HCT116 (cell line): ENCODE measurements around the gene NRCAM. TPM values are rescaled to one million over a fixed set of nuclear protein-coding genes. Genes with fewer than 3 reads are reported as not detected.

Experiments used
- ATAC-seq: fragments of 200-7000 bp; cut with Tn5 transposase; 2 replicates; pipeline ENCODE4 v1.9.1; 2020; ENCODE audit warnings: mild to moderate bottlenecking, moderate library complexity
- BruUV-seq: library from RNA; stranded (reverse); fragments of 400-500 nt; replicated peaks from 2 replicates; lab custom pipeline; 2021; lab: Mats Ljungman, UMichigan
- CTCF ChIA-PET: fragments of 300-600 bp; sonication (Branson Sonifier 250); formaldehyde crosslinking; loops from one replicate; lab custom pipeline; 2021; ENCODE audit warnings: antibody characterized with exemption; lab: Charles Lee
- POLR2A ChIA-PET: fragments of 300-600, 350-600 bp; sonication (Branson Sonifier 250); formaldehyde crosslinking; loops from one replicate; lab custom pipeline; 2021; ENCODE audit warnings: antibody characterized with exemption; lab: Charles Lee
- RAD21 ChIA-PET, 2 experiments: fragments of 300-600 bp; sonication (Branson Sonifier 250); formaldehyde crosslinking; loops; one replicate each; lab custom pipeline; 2023; ENCODE audit warnings: low total read pairs in 2 of 2; ENCODE audit not compliant: uncharacterized antibody in 2 of 2, unreplicated experiment in 2 of 2, low non-redundant PET in 1 of 2; lab: Charles Lee
- DNase-seq: peaks from one replicate; pipeline ENCODE4 v3.0.0-alpha.2; 2010; ENCODE audit warnings: low read depth, low spot score
- H2AFZ ChIP-seq: fragments of 200-600 bp; shearing (Covaris generic), sonication (generic); 2 replicates; pipeline ENCODE4 v1.6.1; 2017; ENCODE audit warnings: low read depth, mixed run types, mixed read lengths, antibody characterized with exemption, low read length; ENCODE audit not compliant: poor library complexity, severe bottlenecking
- H3K27ac ChIP-seq: 2 replicates; pipeline ENCODE4 v1.5.1; 2012; ENCODE audit warnings: low read depth, low read length
- H3K27me3 ChIP-seq: fragments of 200-600 bp; sonication (generic); 2 replicates; pipeline ENCODE4 v1.6.1; 2016; ENCODE audit warnings: mixed run types, low read length, mixed read lengths; ENCODE audit not compliant: insufficient read depth
- H3K36me3 ChIP-seq, 2 experiments: fragments of 200-500 bp in 1 of 2; fragments of 200-600 bp in 1 of 2; sonication (Bioruptor generic) in 1 of 2; sonication (generic) in 1 of 2; 2 replicates each; pipeline versions ENCODE4 v1.5.1 to v1.6.1; 2014 to 2016; ENCODE audit warnings: low read length in 2 of 2, inconsistent platforms in 1 of 2, mixed read lengths in 1 of 2, mixed run types in 1 of 2; ENCODE audit not compliant: insufficient read depth in 2 of 2, control insufficient read depth in 1 of 2
- H3K4me1 ChIP-seq, 2 experiments: fragments of 200-600 bp in 1 of 2; sonication (generic) in 1 of 2; 2 replicates each; pipeline versions ENCODE4 v1.5.1 to v1.6.1; 2012 to 2017; ENCODE audit warnings: low read length in 2 of 2, inconsistent platforms in 1 of 2, mild to moderate bottlenecking in 1 of 2, mixed read lengths in 1 of 2, mixed run types in 1 of 2, moderate library complexity in 1 of 2; ENCODE audit not compliant: insufficient read depth in 2 of 2, control insufficient read depth in 1 of 2
- H3K4me2 ChIP-seq: fragments of 200-600 bp; sonication (generic); 2 replicates; pipeline ENCODE4 v1.6.1; 2017; ENCODE audit warnings: mixed run types, low read length, mixed read lengths
- H3K4me3 ChIP-seq, 2 experiments: fragments of 200-600 bp in 1 of 2; sonication (generic) in 1 of 2; replicated peaks in 1 of 2; 2 replicates each; pipeline ENCODE4 v1.5.1; 2011 to 2016; ENCODE audit warnings: low read length in 2 of 2, control low read depth in 1 of 2, low read depth in 1 of 2, mild to moderate bottlenecking in 1 of 2, mixed read lengths in 1 of 2, mixed run types in 1 of 2
- H3K79me2 ChIP-seq: fragments of 200-600 bp; sonication (generic); 2 replicates; pipeline ENCODE4 v1.6.1; 2017; ENCODE audit warnings: mild to moderate bottlenecking, mixed run types, low read length, moderate library complexity, mixed read lengths; ENCODE audit not compliant: insufficient read depth
- H3K9ac ChIP-seq: fragments of 200-600 bp; sonication (generic); 2 replicates; pipeline ENCODE4 v1.6.1; 2016; ENCODE audit warnings: low read length, mixed read lengths
- H3K9me2 ChIP-seq: fragments of 200-600 bp; sonication (generic), shearing (Covaris generic); 2 replicates; pipeline ENCODE4 v1.6.1; 2017; ENCODE audit warnings: mixed run types, mild to moderate bottlenecking, moderate library complexity; ENCODE audit not compliant: insufficient read depth
- H3K9me3 ChIP-seq, 2 experiments: fragments of 200-500 bp in 1 of 2; fragments of 200-600 bp in 1 of 2; sonication (Bioruptor generic) in 1 of 2; sonication (generic) in 1 of 2; 2 replicates each; pipeline ENCODE4 v1.6.1; 2014 to 2017; ENCODE audit warnings: low read length in 2 of 2, mixed read lengths in 2 of 2, inconsistent platforms in 1 of 2, low read depth in 1 of 2, mild to moderate bottlenecking in 1 of 2, mixed run types in 1 of 2, moderate library complexity in 1 of 2; ENCODE audit not compliant: control insufficient read depth in 1 of 2, insufficient read depth in 1 of 2
- H4K20me1 ChIP-seq: fragments of 200-600 bp; sonication (generic), shearing (Covaris generic); 2 replicates; pipeline ENCODE4 v1.6.1; 2017; ENCODE audit warnings: mixed run types, mild to moderate bottlenecking, moderate library complexity; ENCODE audit not compliant: insufficient read depth
- ATF3 ChIP-seq: IDR thresholded peaks from 2 replicates; pipeline ENCODE4 v1.6.1; 2012
- CBX3 ChIP-seq: IDR thresholded peaks from 2 replicates; pipeline ENCODE4 v1.6.1; 2012; ENCODE audit warnings: low read depth
- CEBPB ChIP-seq: IDR thresholded peaks from 2 replicates; pipeline ENCODE4 v1.6.1; 2012; ENCODE audit warnings: low read depth
- EZH2 ChIP-seq: fragments of 200-600 bp; sonication (generic); IDR thresholded peaks from 2 replicates; pipeline ENCODE4 v1.6.1; 2017; ENCODE audit warnings: antibody characterized with exemption, mixed run types
- FOSL1 ChIP-seq: IDR thresholded peaks from 2 replicates; pipeline ENCODE4 v1.6.1; 2012; ENCODE audit warnings: low read depth
- POLR2A ChIP-seq: IDR thresholded peaks from 2 replicates; pipeline ENCODE4 v1.7.0; 2011; ENCODE audit warnings: borderline replicate concordance; ENCODE audit not compliant: insufficient read depth, insufficient read length; ENCODE audit errors: extremely low read depth
- RAD21 ChIP-seq: IDR thresholded peaks from 2 replicates; pipeline ENCODE4 v1.6.1; 2012; ENCODE audit warnings: low read depth, mild to moderate bottlenecking
- SIN3A ChIP-seq: IDR thresholded peaks from 2 replicates; pipeline ENCODE4 v1.6.1; 2012; ENCODE audit warnings: low read depth
- YY1 ChIP-seq: IDR thresholded peaks from 2 replicates; pipeline ENCODE4 v1.6.1; 2011; ENCODE audit warnings: low read length, low read depth, moderate library complexity, mild to moderate bottlenecking; ENCODE audit not compliant: insufficient replicate concordance; ENCODE audit errors: extremely low read depth
- intact Hi-C: fragments of 100-400 bp; cut with micrococcal nuclease; formaldehyde crosslinking; loops from 2 replicates; pipeline ENCODE4 v1.10.0; 2022
- total RNA-seq: library from RNA; stranded (reverse); gene quantifications from one replicate; pipeline ENCODE4 v1.2.1, GENCODE V29; 2021; ENCODE audit not compliant: unreplicated experiment
- TF ChIP-seq, protein P1 (sequence below): IDR thresholded peaks from 2 replicates; pipeline ENCODE4 v1.6.1; 2011; ENCODE audit warnings: mild to moderate bottlenecking, low read length, moderate library complexity; ENCODE audit not compliant: insufficient replicate concordance; ENCODE audit errors: extremely low read depth
- TF ChIP-seq, protein P2 (sequence below): IDR thresholded peaks from 2 replicates; pipeline ENCODE4 v1.6.1; 2012; ENCODE audit warnings: low read depth

NRCAM gene
- total RNA-seq, 1 experiment from 2014 or later = 0.15 TPM

GRCh38 chr7:108294595-108294994 is 161.6 kb downstream of the NRCAM start (continued):
- TF ChIP-seq, protein P1, sequence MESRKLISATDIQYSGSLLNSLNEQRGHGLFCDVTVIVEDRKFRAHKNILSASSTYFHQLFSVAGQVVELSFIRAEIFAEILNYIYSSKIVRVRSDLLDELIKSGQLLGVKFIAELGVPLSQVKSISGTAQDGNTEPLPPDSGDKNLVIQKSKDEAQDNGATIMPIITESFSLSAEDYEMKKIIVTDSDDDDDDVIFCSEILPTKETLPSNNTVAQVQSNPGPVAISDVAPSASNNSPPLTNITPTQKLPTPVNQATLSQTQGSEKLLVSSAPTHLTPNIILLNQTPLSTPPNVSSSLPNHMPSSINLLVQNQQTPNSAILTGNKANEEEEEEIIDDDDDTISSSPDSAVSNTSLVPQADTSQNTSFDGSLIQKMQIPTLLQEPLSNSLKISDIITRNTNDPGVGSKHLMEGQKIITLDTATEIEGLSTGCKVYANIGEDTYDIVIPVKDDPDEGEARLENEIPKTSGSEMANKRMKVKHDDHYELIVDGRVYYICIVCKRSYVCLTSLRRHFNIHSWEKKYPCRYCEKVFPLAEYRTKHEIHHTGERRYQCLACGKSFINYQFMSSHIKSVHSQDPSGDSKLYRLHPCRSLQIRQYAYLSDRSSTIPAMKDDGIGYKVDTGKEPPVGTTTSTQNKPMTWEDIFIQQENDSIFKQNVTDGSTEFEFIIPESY = no peak
- TF ChIP-seq, protein P2, sequence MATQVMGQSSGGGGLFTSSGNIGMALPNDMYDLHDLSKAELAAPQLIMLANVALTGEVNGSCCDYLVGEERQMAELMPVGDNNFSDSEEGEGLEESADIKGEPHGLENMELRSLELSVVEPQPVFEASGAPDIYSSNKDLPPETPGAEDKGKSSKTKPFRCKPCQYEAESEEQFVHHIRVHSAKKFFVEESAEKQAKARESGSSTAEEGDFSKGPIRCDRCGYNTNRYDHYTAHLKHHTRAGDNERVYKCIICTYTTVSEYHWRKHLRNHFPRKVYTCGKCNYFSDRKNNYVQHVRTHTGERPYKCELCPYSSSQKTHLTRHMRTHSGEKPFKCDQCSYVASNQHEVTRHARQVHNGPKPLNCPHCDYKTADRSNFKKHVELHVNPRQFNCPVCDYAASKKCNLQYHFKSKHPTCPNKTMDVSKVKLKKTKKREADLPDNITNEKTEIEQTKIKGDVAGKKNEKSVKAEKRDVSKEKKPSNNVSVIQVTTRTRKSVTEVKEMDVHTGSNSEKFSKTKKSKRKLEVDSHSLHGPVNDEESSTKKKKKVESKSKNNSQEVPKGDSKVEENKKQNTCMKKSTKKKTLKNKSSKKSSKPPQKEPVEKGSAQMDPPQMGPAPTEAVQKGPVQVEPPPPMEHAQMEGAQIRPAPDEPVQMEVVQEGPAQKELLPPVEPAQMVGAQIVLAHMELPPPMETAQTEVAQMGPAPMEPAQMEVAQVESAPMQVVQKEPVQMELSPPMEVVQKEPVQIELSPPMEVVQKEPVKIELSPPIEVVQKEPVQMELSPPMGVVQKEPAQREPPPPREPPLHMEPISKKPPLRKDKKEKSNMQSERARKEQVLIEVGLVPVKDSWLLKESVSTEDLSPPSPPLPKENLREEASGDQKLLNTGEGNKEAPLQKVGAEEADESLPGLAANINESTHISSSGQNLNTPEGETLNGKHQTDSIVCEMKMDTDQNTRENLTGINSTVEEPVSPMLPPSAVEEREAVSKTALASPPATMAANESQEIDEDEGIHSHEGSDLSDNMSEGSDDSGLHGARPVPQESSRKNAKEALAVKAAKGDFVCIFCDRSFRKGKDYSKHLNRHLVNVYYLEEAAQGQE = no peak
- TF ChIP-seq POLR2A = no peak
- TF ChIP-seq YY1 = no peak
- TF ChIP-seq CEBPB = no peak
- TF ChIP-seq RAD21 = no peak

GRCh38 chr7:108293149-108293612 is 163.1 kb downstream of the NRCAM start:
- no peaks in the 10 kb centered on the region for H3K36me3 ChIP-seq
- H3K4me2 ChIP-seq = no peak overlapping the region
- H3K27me3 ChIP-seq = peaks cover 6% of the 10 kb centered on the region; the same call in 1 of the 2 replicates
- no peaks in the 10 kb centered on the region for H3K9me3 ChIP-seq
- CTCF ChIA-PET = no interaction called here
- no peak for DNase-seq
- H3K9me2 ChIP-seq = no peaks in the 10 kb centered on the region
- TF ChIP-seq CBX3 = no peak
- TF ChIP-seq EZH2 = no peak
- TF ChIP-seq FOSL1 = no peak
- no peak for TF ChIP-seq YY1
- TF ChIP-seq SIN3A = no peak
- TF ChIP-seq ATF3 = no peak
- TF ChIP-seq, all 23 proteins: peak for 0
- ChIA-PET RAD21 (no interaction called here), POLR2A (no interaction called here)
- intact Hi-C loops = no loop called here
- ATAC-seq = no peak
- H3K79me2 ChIP-seq = no peaks in the 10 kb centered on the region
- no TSS peak for BruUV-seq
- H4K20me1 ChIP-seq = no peaks in the 10 kb centered on the region
- H3K4me1 ChIP-seq = no peaks in the 10 kb centered on the region
- no peak overlapping the region for H3K4me3 ChIP-seq
- H2AFZ ChIP-seq = no peak overlapping the region
- H3K9ac ChIP-seq = no peak overlapping the region
- no peak overlapping the region for H3K27ac ChIP-seq
